Measurements from ENCODE around the gene CDH8.

DNA sequence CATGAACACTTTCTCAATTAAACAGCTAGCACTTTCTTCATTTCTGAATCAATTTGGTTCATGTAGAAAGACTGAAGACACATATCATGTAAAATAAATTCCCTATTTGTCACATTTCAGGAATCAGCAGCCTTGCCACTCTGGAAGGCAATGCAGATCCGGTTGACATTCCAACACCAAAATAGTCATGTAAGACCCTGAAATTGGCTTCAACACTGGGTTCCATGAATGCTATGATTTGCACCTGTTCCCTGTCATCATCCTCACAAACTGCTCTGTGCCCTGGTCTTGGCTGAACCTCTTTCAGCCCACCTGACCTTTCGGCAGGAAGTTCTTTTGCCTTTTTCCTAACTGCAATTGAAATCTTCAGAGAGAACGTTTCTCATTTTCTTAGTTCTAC is 156.9 kb downstream of the CDH8 start:
- TF ChIP-seq POLR2A (IDR thresholded peaks at IDR 0.05; ENCODE audit: low read depth, low read length) (no peak), TAF1 (IDR thresholded peaks at IDR 0.05; ENCODE audit: low read depth, low read length) (no peak), POLR2AphosphoS5 (IDR thresholded peaks at IDR 0.05; ENCODE audit: low read depth, low read length) (no peak), SPI1 (IDR thresholded peaks at IDR 0.05; ENCODE audit: low read depth, low read length) (no peak)
